ENCODE results near the gene PTPRCAP. TPM values are rescaled to one million over a fixed set of nuclear protein-coding genes. Genes with fewer than 3 reads are reported as not detected.
A peak's percentile ranks its signal among the peaks of the same experiment; 100 is the strongest.

The PTPRCAP gene
- total and polyA plus RNA-seq, 2 experiments from 2014 or later: 3.3 to 3.5 TPM

DNA sequence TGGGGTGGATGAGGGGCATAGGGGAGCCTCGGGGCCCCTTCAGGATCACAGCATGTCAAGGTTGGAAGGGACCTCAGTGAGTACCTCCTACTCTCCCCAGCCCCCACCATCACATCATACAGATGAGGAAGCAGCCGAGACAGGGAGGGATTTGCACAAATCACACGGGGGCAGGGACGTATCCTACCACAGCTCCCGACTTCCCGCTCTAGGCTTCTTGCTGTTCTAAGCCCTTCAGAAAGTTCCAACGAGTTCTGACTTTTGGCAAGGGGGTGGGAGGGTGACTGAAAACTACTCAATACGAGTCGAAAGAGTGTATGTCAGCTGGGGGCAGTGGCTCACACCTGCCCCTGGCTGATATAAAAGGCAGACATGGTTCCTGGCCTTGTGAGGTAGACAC is 50.4 kb downstream of the PTPRCAP start:
- no peaks in the 10 kb centered on the region for H3K36me3 ChIP-seq (ENCODE audit: insufficient read depth)
- TF ChIP-seq STAT1 (IDR thresholded peaks at IDR 0.05; ENCODE audit: unreplicated experiment): no peak
- TF ChIP-seq, protein P1, sequence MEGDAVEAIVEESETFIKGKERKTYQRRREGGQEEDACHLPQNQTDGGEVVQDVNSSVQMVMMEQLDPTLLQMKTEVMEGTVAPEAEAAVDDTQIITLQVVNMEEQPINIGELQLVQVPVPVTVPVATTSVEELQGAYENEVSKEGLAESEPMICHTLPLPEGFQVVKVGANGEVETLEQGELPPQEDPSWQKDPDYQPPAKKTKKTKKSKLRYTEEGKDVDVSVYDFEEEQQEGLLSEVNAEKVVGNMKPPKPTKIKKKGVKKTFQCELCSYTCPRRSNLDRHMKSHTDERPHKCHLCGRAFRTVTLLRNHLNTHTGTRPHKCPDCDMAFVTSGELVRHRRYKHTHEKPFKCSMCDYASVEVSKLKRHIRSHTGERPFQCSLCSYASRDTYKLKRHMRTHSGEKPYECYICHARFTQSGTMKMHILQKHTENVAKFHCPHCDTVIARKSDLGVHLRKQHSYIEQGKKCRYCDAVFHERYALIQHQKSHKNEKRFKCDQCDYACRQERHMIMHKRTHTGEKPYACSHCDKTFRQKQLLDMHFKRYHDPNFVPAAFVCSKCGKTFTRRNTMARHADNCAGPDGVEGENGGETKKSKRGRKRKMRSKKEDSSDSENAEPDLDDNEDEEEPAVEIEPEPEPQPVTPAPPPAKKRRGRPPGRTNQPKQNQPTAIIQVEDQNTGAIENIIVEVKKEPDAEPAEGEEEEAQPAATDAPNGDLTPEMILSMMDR (conservative IDR thresholded peaks at IDR 0.05; ENCODE audit: low read depth in 2 of 2): no peak
- TF ChIP-seq, protein P2, sequence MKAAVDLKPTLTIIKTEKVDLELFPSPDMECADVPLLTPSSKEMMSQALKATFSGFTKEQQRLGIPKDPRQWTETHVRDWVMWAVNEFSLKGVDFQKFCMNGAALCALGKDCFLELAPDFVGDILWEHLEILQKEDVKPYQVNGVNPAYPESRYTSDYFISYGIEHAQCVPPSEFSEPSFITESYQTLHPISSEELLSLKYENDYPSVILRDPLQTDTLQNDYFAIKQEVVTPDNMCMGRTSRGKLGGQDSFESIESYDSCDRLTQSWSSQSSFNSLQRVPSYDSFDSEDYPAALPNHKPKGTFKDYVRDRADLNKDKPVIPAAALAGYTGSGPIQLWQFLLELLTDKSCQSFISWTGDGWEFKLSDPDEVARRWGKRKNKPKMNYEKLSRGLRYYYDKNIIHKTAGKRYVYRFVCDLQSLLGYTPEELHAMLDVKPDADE (IDR thresholded peaks at IDR 0.05): no peak
- TF ChIP-seq EZH2phosphoT487 (IDR thresholded peaks at IDR 0.05; ENCODE audit: unreplicated experiment): no peak
- TF ChIP-seq, protein P3, sequence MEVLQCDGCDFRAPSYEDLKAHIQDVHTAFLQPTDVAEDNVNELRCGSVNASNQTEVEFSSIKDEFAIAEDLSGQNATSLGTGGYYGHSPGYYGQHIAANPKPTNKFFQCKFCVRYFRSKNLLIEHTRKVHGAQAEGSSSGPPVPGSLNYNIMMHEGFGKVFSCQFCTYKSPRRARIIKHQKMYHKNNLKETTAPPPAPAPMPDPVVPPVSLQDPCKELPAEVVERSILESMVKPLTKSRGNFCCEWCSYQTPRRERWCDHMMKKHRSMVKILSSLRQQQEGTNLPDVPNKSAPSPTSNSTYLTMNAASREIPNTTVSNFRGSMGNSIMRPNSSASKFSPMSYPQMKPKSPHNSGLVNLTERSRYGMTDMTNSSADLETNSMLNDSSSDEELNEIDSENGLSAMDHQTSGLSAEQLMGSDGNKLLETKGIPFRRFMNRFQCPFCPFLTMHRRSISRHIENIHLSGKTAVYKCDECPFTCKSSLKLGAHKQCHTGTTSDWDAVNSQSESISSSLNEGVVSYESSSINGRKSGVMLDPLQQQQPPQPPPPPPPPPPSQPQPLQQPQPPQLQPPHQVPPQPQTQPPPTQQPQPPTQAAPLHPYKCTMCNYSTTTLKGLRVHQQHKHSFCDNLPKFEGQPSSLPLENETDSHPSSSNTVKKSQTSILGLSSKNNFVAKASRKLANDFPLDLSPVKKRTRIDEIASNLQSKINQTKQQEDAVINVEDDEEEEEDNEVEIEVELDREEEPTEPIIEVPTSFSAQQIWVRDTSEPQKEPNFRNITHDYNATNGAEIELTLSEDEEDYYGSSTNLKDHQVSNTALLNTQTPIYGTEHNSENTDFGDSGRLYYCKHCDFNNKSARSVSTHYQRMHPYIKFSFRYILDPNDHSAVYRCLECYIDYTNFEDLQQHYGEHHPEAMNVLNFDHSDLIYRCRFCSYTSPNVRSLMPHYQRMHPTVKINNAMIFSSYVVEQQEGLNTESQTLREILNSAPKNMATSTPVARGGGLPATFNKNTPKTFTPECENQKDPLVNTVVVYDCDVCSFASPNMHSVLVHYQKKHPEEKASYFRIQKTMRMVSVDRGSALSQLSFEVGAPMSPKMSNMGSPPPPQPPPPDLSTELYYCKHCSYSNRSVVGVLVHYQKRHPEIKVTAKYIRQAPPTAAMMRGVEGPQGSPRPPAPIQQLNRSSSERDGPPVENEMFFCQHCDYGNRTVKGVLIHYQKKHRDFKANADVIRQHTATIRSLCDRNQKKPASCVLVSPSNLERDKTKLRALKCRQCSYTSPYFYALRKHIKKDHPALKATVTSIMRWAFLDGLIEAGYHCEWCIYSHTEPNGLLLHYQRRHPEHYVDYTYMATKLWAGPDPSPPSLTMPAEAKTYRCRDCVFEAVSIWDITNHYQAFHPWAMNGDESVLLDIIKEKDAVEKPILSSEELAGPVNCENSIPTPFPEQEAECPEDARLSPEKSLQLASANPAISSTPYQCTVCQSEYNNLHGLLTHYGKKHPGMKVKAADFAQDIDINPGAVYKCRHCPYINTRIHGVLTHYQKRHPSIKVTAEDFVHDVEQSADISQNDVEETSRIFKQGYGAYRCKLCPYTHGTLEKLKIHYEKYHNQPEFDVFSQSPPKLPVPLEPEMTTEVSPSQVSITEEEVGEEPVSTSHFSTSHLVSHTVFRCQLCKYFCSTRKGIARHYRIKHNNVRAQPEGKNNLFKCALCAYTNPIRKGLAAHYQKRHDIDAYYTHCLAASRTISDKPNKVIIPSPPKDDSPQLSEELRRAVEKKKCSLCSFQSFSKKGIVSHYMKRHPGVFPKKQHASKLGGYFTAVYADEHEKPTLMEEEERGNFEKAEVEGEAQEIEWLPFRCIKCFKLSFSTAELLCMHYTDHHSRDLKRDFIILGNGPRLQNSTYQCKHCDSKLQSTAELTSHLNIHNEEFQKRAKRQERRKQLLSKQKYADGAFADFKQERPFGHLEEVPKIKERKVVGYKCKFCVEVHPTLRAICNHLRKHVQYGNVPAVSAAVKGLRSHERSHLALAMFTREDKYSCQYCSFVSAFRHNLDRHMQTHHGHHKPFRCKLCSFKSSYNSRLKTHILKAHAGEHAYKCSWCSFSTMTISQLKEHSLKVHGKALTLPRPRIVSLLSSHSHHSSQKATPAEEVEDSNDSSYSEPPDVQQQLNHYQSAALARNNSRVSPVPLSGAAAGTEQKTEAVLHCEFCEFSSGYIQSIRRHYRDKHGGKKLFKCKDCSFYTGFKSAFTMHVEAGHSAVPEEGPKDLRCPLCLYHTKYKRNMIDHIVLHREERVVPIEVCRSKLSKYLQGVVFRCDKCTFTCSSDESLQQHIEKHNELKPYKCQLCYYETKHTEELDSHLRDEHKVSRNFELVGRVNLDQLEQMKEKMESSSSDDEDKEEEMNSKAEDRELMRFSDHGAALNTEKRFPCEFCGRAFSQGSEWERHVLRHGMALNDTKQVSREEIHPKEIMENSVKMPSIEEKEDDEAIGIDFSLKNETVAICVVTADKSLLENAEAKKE (CRISPR knock-in tag; IDR thresholded peaks at IDR 0.05): no peak
- no peak for TF ChIP-seq NANOG (IDR thresholded peaks at IDR 0.05; ENCODE audit: borderline replicate concordance)
- no peak for TF ChIP-seq POLR2AphosphoS5 (IDR thresholded peaks at IDR 0.05; ENCODE audit: low read depth)
- no peak for TF ChIP-seq EZH2 (IDR thresholded peaks at IDR 0.05; ENCODE audit: low read depth, unreplicated experiment)
- TF ChIP-seq, protein P4, sequence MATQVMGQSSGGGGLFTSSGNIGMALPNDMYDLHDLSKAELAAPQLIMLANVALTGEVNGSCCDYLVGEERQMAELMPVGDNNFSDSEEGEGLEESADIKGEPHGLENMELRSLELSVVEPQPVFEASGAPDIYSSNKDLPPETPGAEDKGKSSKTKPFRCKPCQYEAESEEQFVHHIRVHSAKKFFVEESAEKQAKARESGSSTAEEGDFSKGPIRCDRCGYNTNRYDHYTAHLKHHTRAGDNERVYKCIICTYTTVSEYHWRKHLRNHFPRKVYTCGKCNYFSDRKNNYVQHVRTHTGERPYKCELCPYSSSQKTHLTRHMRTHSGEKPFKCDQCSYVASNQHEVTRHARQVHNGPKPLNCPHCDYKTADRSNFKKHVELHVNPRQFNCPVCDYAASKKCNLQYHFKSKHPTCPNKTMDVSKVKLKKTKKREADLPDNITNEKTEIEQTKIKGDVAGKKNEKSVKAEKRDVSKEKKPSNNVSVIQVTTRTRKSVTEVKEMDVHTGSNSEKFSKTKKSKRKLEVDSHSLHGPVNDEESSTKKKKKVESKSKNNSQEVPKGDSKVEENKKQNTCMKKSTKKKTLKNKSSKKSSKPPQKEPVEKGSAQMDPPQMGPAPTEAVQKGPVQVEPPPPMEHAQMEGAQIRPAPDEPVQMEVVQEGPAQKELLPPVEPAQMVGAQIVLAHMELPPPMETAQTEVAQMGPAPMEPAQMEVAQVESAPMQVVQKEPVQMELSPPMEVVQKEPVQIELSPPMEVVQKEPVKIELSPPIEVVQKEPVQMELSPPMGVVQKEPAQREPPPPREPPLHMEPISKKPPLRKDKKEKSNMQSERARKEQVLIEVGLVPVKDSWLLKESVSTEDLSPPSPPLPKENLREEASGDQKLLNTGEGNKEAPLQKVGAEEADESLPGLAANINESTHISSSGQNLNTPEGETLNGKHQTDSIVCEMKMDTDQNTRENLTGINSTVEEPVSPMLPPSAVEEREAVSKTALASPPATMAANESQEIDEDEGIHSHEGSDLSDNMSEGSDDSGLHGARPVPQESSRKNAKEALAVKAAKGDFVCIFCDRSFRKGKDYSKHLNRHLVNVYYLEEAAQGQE (IDR thresholded peaks at IDR 0.05; ENCODE audit: unreplicated experiment): no peak
- TF ChIP-seq JUNB (IDR thresholded peaks at IDR 0.05; ENCODE audit: unreplicated experiment): no peak
- no peak for TF ChIP-seq ZNF331 (CRISPR knock-in tag; IDR thresholded peaks at IDR 0.05; ENCODE audit: low read depth)
- no peak for TF ChIP-seq CREB1 (CRISPR knock-in tag; IDR thresholded peaks at IDR 0.05; ENCODE audit: low read depth)
- no peak for TF ChIP-seq ZNF114 (CRISPR knock-in tag; IDR thresholded peaks at IDR 0.05)
- ATAC-seq (no peak), DNase-seq (ENCODE audit: low spot score) (no peak)
- H4K20me1 ChIP-seq (replicated peaks; ENCODE audit: insufficient read depth): no peaks in the 10 kb centered on the region; the same call in 1 of the 2 replicates
- no peaks in the 10 kb centered on the region; the same call in 2 of the 3 replicates for H3K36me3 Mint-ChIP-seq (ENCODE audit: low read depth)
- H3F3A ChIP-seq (replicated peaks; ENCODE audit: low read depth): 0 out of 2 replicates have a peak, but pooled peaks cover 8% of the 10 kb centered on the region
- no peak overlapping the region for H3K4me3 ChIP-seq
- no peaks in the 10 kb centered on the region; the same call in 1 of the 3 replicates for H3K9me3 Mint-ChIP-seq
- no peak overlapping the region for H3K27ac ChIP-seq (ENCODE audit: low read depth)
- H3K4me3 Mint-ChIP-seq: no peak overlapping the region
- H2AFZ ChIP-seq: no peak overlapping the region; the same call in 1 of the 2 replicates
- H3K9me2 ChIP-seq (ENCODE audit: insufficient read depth): no peaks in the 10 kb centered on the region
- H3K4me1 Mint-ChIP-seq: peaks cover 32% of the 10 kb centered on the region
- H3K4me1 ChIP-seq (ENCODE audit: insufficient read depth): peaks cover 8% of the 10 kb centered on the region; the same call in 1 of the 2 replicates
- peaks cover 7% of the 10 kb centered on the region; the same call in 1 of the 2 replicates for H3K27me3 ChIP-seq (ENCODE audit: insufficient read depth)
- 0 out of 2 replicates have a peak, but pooled peaks cover 3% of the 10 kb centered on the region for H3K79me2 ChIP-seq (replicated peaks; ENCODE audit: insufficient read depth)
- H3K27me3 Mint-ChIP-seq (ENCODE audit: insufficient read depth, low read depth, poor library complexity): peaks cover 15% of the 10 kb centered on the region
- H3K27ac Mint-ChIP-seq: no peak overlapping the region
- peak overlapping the region; percentile 20; the same call in 1 of the 2 replicates for H3K4me2 ChIP-seq
